ENCODE measurements around the gene ZNF124. TPM values are rescaled to one million over a fixed set of nuclear protein-coding genes. Genes with fewer than 3 reads are reported as not detected.

Gene ZNF124
- polyA plus RNA-seq, 1 of the 3 experiments (the other 2 are of a cell fraction) = 2.7 TPM

DNA sequence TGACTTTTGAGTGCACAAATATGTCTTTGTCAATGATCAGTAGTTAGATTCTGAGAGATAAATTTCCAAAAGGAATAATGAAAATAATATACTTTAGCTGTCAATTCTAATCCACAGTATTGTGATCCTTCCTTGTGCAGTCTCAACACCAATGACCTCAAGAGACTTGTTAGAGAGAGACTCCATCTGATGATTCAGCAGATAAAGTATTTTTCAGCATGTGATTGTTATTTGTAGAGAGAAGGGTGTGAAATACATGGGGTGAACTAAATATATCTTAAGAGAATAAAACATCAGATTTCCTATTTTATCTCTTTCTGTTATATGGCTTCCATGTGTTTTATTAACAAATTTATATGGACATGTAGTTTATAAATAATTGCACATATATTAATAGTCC lies 5.9 kb upstream of the ZNF124 start:
- H3K4me1 ChIP-seq (ENCODE audit: control insufficient read depth in 1 of 2, insufficient read depth in 2 of 2, low read depth in 1 of 2, low read length in 1 of 2) = no peaks in the 10 kb centered on the region
- no peak overlapping the region for H3K9ac ChIP-seq
- POLR2A ChIA-PET = no interaction called here
- H3K36me3 ChIP-seq (replicated peaks in 1 of 2; ENCODE audit: control insufficient read depth in 1 of 2, insufficient read depth in 2 of 2, low read length in 1 of 2) = no peaks in the 10 kb centered on the region
- H3K27ac ChIP-seq (ENCODE audit: low read depth in 2 of 2, low read length in 1 of 2) = no peak overlapping the region
- H3K27me3 ChIP-seq (ENCODE audit: insufficient read depth) = no peaks in the 10 kb centered on the region
- no peak for TF ChIP-seq MEF2A (IDR thresholded peaks at IDR 0.05; ENCODE audit: borderline replicate concordance, low read depth)
- TF ChIP-seq NRF1 (IDR thresholded peaks at IDR 0.05; ENCODE audit: low read depth, low read length) = no peak
- no peak for TF ChIP-seq GATA2 (CRISPR knock-in tag; IDR thresholded peaks at IDR 0.05)
- no peak for TF ChIP-seq FOXM1 (IDR thresholded peaks at IDR 0.05; ENCODE audit: low read depth)
- CTCF ChIA-PET = no interaction called here
- 0 out of 2 replicates have a peak, but pooled peaks cover 2% of the 10 kb centered on the region for H3K9me3 ChIP-seq
- no peaks in the 10 kb centered on the region for H3K79me2 ChIP-seq (ENCODE audit: insufficient read depth)
- no peak overlapping the region for H3K4me2 ChIP-seq
- DNase-seq = no peak
- H2AFZ ChIP-seq (ENCODE audit: low read depth) = no peak overlapping the region
- no peaks in the 10 kb centered on the region for H4K20me1 ChIP-seq (ENCODE audit: insufficient read depth)
- H3K9me2 ChIP-seq = no peaks in the 10 kb centered on the region
- no peak overlapping the region for H3K4me3 ChIP-seq (ENCODE audit: low read depth in 2 of 2, low read length in 1 of 2)
- no peaks in the 10 kb centered on the region for H3F3A ChIP-seq (replicated peaks; ENCODE audit: insufficient read depth)

DNA sequence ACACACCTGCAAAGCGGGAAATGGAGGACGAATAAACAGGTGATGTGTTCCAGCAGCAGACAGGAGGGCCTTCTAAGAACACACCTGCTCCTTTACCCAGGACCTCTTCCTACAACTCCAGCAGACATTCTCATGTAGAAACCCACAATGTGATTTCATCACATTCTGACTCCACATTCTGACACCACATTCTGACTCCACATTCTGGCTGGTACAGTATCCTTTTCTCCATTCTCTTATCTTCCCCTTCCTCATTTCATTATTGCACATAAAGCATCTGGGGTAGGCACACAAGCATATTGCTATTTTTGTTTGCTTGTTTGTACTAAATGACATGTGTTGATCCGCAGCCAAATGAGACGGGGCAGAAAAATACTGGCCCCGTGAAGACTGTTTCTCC lies 3.6 kb upstream of the ZNF124 start:
- no peak overlapping the region for H2AFZ ChIP-seq (ENCODE audit: low read depth)
- no peak overlapping the region for H3K4me3 ChIP-seq (ENCODE audit: low read depth in 2 of 2, low read length in 1 of 2)
- DNase-seq = no peak
- POLR2A ChIA-PET = no interaction called here
- H3K27ac ChIP-seq (ENCODE audit: low read depth in 2 of 2, low read length in 1 of 2) = no peak overlapping the region
- no peak overlapping the region for H3K4me2 ChIP-seq
- H4K20me1 ChIP-seq (ENCODE audit: insufficient read depth) = no peaks in the 10 kb centered on the region
- 0 out of 2 replicates have a peak, but pooled peaks cover 2% of the 10 kb centered on the region for H3K9me3 ChIP-seq
- H3F3A ChIP-seq (replicated peaks; ENCODE audit: insufficient read depth) = no peaks in the 10 kb centered on the region
- H3K36me3 ChIP-seq (replicated peaks in 1 of 2; ENCODE audit: control insufficient read depth in 1 of 2, insufficient read depth in 2 of 2, low read length in 1 of 2) = no peaks in the 10 kb centered on the region
- H3K4me1 ChIP-seq (ENCODE audit: control insufficient read depth in 1 of 2, insufficient read depth in 2 of 2, low read depth in 1 of 2, low read length in 1 of 2) = no peaks in the 10 kb centered on the region; a peak in 1 of 4 replicates
- CTCF ChIA-PET = no interaction called here
- H3K9me2 ChIP-seq = no peaks in the 10 kb centered on the region
- peaks cover 2% of the 10 kb centered on the region; the same call in 1 of the 2 replicates for H3K79me2 ChIP-seq (ENCODE audit: insufficient read depth)
- TF ChIP-seq NFIC (IDR thresholded peaks at IDR 0.05; ENCODE audit: borderline replicate concordance) (no peak), RXRA (IDR thresholded peaks at IDR 0.05; ENCODE audit: borderline replicate concordance, low read depth) (no peak), GABPA (IDR thresholded peaks at IDR 0.05; ENCODE audit: low read depth) (no peak), JUND (IDR thresholded peaks at IDR 0.05) (no peak), TAF1 (IDR thresholded peaks at IDR 0.05; ENCODE audit: borderline replicate concordance, low read depth, low read length) (no peak), RCOR1 (IDR thresholded peaks at IDR 0.05; ENCODE audit: low read length) (no peak), ELF1 (IDR thresholded peaks at IDR 0.05) (no peak), MEF2A (IDR thresholded peaks at IDR 0.05; ENCODE audit: borderline replicate concordance, low read depth) (no peak), MXI1 (IDR thresholded peaks at IDR 0.05; ENCODE audit: low read depth, low read length) (no peak), EZH2phosphoT487 (IDR thresholded peaks at IDR 0.05; ENCODE audit: borderline replicate concordance, low read depth) (no peak), NRF1 (IDR thresholded peaks at IDR 0.05; ENCODE audit: low read depth, low read length) (no peak), FOXJ3 (CRISPR knock-in tag; IDR thresholded peaks at IDR 0.05) (no peak), FOSL2 (IDR thresholded peaks at IDR 0.05; ENCODE audit: borderline replicate concordance, low read depth) (no peak), FOXM1 (IDR thresholded peaks at IDR 0.05; ENCODE audit: low read depth) (no peak)
- TF ChIP-seq, protein P1, sequence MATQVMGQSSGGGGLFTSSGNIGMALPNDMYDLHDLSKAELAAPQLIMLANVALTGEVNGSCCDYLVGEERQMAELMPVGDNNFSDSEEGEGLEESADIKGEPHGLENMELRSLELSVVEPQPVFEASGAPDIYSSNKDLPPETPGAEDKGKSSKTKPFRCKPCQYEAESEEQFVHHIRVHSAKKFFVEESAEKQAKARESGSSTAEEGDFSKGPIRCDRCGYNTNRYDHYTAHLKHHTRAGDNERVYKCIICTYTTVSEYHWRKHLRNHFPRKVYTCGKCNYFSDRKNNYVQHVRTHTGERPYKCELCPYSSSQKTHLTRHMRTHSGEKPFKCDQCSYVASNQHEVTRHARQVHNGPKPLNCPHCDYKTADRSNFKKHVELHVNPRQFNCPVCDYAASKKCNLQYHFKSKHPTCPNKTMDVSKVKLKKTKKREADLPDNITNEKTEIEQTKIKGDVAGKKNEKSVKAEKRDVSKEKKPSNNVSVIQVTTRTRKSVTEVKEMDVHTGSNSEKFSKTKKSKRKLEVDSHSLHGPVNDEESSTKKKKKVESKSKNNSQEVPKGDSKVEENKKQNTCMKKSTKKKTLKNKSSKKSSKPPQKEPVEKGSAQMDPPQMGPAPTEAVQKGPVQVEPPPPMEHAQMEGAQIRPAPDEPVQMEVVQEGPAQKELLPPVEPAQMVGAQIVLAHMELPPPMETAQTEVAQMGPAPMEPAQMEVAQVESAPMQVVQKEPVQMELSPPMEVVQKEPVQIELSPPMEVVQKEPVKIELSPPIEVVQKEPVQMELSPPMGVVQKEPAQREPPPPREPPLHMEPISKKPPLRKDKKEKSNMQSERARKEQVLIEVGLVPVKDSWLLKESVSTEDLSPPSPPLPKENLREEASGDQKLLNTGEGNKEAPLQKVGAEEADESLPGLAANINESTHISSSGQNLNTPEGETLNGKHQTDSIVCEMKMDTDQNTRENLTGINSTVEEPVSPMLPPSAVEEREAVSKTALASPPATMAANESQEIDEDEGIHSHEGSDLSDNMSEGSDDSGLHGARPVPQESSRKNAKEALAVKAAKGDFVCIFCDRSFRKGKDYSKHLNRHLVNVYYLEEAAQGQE (IDR thresholded peaks at IDR 0.05; ENCODE audit: low read depth, low read length) = no peak
- TF ChIP-seq, protein P2, sequence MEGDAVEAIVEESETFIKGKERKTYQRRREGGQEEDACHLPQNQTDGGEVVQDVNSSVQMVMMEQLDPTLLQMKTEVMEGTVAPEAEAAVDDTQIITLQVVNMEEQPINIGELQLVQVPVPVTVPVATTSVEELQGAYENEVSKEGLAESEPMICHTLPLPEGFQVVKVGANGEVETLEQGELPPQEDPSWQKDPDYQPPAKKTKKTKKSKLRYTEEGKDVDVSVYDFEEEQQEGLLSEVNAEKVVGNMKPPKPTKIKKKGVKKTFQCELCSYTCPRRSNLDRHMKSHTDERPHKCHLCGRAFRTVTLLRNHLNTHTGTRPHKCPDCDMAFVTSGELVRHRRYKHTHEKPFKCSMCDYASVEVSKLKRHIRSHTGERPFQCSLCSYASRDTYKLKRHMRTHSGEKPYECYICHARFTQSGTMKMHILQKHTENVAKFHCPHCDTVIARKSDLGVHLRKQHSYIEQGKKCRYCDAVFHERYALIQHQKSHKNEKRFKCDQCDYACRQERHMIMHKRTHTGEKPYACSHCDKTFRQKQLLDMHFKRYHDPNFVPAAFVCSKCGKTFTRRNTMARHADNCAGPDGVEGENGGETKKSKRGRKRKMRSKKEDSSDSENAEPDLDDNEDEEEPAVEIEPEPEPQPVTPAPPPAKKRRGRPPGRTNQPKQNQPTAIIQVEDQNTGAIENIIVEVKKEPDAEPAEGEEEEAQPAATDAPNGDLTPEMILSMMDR (IDR thresholded peaks at IDR 0.05) = no peak
- TF ChIP-seq, protein P3, sequence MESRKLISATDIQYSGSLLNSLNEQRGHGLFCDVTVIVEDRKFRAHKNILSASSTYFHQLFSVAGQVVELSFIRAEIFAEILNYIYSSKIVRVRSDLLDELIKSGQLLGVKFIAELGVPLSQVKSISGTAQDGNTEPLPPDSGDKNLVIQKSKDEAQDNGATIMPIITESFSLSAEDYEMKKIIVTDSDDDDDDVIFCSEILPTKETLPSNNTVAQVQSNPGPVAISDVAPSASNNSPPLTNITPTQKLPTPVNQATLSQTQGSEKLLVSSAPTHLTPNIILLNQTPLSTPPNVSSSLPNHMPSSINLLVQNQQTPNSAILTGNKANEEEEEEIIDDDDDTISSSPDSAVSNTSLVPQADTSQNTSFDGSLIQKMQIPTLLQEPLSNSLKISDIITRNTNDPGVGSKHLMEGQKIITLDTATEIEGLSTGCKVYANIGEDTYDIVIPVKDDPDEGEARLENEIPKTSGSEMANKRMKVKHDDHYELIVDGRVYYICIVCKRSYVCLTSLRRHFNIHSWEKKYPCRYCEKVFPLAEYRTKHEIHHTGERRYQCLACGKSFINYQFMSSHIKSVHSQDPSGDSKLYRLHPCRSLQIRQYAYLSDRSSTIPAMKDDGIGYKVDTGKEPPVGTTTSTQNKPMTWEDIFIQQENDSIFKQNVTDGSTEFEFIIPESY (IDR thresholded peaks at IDR 0.05; ENCODE audit: borderline replicate concordance, low read depth) = no peak
- TF ChIP-seq, protein P4, sequence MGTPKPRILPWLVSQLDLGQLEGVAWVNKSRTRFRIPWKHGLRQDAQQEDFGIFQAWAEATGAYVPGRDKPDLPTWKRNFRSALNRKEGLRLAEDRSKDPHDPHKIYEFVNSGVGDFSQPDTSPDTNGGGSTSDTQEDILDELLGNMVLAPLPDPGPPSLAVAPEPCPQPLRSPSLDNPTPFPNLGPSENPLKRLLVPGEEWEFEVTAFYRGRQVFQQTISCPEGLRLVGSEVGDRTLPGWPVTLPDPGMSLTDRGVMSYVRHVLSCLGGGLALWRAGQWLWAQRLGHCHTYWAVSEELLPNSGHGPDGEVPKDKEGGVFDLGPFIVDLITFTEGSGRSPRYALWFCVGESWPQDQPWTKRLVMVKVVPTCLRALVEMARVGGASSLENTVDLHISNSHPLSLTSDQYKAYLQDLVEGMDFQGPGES (IDR thresholded peaks at IDR 0.05; ENCODE audit: low read depth, low read length) = no peak
- H3K9ac ChIP-seq = no peak overlapping the region
- 88% methylated on average over 5 of the region's 5 CpGs for WGBS (ENCODE audit: low lambda C conversion rate)
- H3K27me3 ChIP-seq (ENCODE audit: insufficient read depth) = no peaks in the 10 kb centered on the region

Measured in SK-N-SH (cell line).